Lower lobe of right lung (tissue), 2 donors: Measurements from ENCODE around the gene COA1. TPM values are rescaled to one million over a fixed set of nuclear protein-coding genes. Genes with fewer than 3 reads are reported as not detected.
"Not testable (repeated sequence)": the region's sequence is repeated elsewhere in the genome, so short reads cannot be mapped to it uniquely, and the experiment has no call there.

Experiments used
- ATAC-seq, 2 donors: fragments of 200-7000 bp; cut with Tn5 transposase; one replicate each; pipeline ENCODE4 v1.9.1; 2020 to 2022; ENCODE audit warnings: mild to moderate bottlenecking in 2 of 2, moderate library complexity in 2 of 2
- DNase-seq: peaks from one replicate; pipeline ENCODE4 v3.0.0-alpha.2; 2020
- H3K27ac ChIP-seq: fragments of 200-600 bp; one replicate; pipeline ENCODE4 v1.8.0; 2022
- H3K27me3 ChIP-seq: fragments of 200-600 bp; one replicate; pipeline ENCODE4 v1.8.0; 2022; ENCODE audit warnings: low read depth
- H3K36me3 ChIP-seq: fragments of 200-600 bp; one replicate; pipeline ENCODE4 v1.8.0; 2022; ENCODE audit warnings: mild to moderate bottlenecking
- H3K4me1 ChIP-seq: fragments of 200-600 bp; one replicate; pipeline ENCODE4 v1.8.0; 2022
- H3K4me3 ChIP-seq: fragments of 200-600 bp; one replicate; pipeline ENCODE4 v1.8.0; 2022; ENCODE audit warnings: mild to moderate bottlenecking
- H3K9me3 ChIP-seq: fragments of 200-600 bp; one replicate; pipeline ENCODE4 v1.8.0; 2022
- intact Hi-C: fragments of 100-400 bp; cut with DNase I; formaldehyde crosslinking; loops from one replicate; pipeline ENCODE4 v1.11.0; 2022
- total RNA-seq: library from RNA; stranded (reverse); fragmentation: NEBNext Ultra II Directional; extraction: Animal tissue kit (Norgen Biotek cat#: 25700); gene quantifications from one replicate; pipeline ENCODE4 v1.2.1, GENCODE V29; 2021
- TF ChIP-seq, protein P1 (sequence below): fragments of 200-600 bp; IDR thresholded peaks from one replicate; pipeline ENCODE4 v1.8.0; 2022; ENCODE audit warnings: antibody characterized with exemption, mild to moderate bottlenecking
- donor health status: DM: no; HTN: yes; CAD: no; lungs with severe emphysema.

COA1 gene
- total RNA-seq, 1 donor from 2014 or later: 43.3 TPM

DNA sequence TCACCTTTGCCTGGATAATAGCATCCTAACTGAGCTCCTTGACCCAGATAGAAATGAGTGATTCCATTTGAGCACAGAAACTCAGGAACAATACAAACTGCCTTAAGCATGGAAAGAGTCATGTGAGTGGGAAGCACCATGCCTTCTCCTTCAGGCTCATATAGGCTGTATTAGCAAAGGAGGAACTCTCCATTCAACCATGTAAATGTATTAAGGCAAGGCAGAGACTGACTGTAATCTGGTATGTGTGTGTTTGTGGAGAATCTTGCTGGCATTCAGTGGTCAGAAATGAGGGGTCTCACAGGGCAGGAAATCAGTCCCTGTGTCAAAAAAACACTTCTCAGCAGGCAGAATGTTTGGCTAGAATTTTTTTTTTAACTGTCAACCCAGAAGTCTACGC is 40.2 kb downstream of the COA1 start:
- H3K36me3 ChIP-seq: no peaks in the 10 kb centered on the region
- no peak overlapping the region for H3K4me3 ChIP-seq
- no peaks in the 10 kb centered on the region for H3K27me3 ChIP-seq
- TF ChIP-seq, protein P1, sequence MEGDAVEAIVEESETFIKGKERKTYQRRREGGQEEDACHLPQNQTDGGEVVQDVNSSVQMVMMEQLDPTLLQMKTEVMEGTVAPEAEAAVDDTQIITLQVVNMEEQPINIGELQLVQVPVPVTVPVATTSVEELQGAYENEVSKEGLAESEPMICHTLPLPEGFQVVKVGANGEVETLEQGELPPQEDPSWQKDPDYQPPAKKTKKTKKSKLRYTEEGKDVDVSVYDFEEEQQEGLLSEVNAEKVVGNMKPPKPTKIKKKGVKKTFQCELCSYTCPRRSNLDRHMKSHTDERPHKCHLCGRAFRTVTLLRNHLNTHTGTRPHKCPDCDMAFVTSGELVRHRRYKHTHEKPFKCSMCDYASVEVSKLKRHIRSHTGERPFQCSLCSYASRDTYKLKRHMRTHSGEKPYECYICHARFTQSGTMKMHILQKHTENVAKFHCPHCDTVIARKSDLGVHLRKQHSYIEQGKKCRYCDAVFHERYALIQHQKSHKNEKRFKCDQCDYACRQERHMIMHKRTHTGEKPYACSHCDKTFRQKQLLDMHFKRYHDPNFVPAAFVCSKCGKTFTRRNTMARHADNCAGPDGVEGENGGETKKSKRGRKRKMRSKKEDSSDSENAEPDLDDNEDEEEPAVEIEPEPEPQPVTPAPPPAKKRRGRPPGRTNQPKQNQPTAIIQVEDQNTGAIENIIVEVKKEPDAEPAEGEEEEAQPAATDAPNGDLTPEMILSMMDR: no peak
- H3K27ac ChIP-seq: no peak overlapping the region
- H3K9me3 ChIP-seq: no peaks in the 10 kb centered on the region
- no peak for ATAC-seq
- peaks cover 6% of the 10 kb centered on the region for H3K4me1 ChIP-seq
- no peak for DNase-seq
- intact Hi-C loops: no loop called here

DNA sequence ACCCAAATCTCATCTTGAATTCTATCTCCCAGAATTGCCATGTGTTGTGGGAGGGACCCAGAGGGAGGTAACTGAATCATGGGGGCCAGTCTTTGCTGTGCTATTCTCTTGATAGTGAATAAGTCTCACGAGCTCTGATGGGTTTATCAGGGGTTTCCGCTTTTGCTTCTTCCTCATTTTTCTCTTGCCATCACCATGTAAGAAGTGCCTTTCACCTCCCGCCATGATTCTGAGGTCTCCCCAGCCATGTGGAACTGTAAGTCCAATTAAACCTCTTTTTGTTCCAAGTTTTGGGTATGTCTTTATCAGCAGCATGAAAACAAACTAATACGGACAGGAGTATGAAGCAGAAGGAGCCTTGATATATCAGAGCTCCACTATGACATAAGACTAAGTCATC is 41.5 kb downstream of the COA1 start:
- intact Hi-C loops, ATAC-seq, H3K4me1 ChIP-seq, H3K9me3 ChIP-seq, H3K27ac ChIP-seq, DNase-seq, H3K4me3 ChIP-seq, H3K27me3 ChIP-seq, H3K36me3 ChIP-seq: not testable (repeated sequence)

DNA sequence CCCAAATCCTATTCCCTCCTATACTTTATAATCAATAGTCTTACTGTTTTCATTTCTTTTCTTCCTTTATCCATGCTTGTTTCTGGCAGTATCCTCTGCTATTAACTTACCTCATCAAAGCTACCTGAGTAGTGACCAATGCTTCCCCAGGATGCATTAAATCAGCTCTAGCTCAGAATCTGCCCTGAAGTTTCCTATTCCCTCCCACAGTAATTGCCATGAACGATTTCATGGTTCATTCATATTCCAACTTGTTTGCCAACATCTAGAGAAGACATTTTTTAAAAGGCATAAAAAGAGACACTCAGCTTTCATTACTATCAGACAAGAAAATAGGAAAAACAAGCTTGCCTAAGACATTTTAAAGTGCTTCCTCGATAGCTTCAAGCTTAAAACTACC is 42.3 kb downstream of the COA1 start:
- no peak for DNase-seq
- TF ChIP-seq, protein P1: no peak
- Histone ChIP-seq H3K27ac (no peak overlapping the region), H3K9me3 (no peaks in the 10 kb centered on the region), H3K4me3 (no peak overlapping the region), H3K27me3 (no peaks in the 10 kb centered on the region), H3K4me1 (peaks cover 3% of the 10 kb centered on the region), H3K36me3 (no peaks in the 10 kb centered on the region)
- no peak for ATAC-seq
- intact Hi-C loops: no loop called here

DNA sequence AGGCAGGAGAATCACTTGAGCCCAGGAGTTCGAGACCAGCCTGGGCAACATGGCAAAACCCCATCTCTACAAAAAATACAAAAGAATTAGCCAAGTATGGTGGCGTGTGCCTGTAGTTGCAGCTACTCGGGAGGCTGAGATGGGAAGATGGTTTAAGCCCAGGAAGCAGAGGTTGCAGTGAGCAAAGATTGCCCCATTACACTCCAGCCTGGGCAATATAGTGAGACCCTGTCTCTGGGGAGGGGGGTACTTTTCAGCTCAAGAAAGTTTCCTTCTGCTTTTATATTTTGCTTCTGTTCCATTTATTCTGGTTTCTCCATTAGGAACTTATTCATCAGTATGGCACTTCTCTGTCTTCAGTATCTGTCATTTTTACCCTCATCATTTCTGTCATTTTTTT is 48.6 kb downstream of the COA1 start:
- Histone ChIP-seq H3K9me3 (no peaks in the 10 kb centered on the region), H3K27ac (no peak overlapping the region), H3K4me1 (no peaks in the 10 kb centered on the region), H3K4me3 (no peak overlapping the region), H3K27me3 (no peaks in the 10 kb centered on the region), H3K36me3 (no peaks in the 10 kb centered on the region)
- DNase-seq (no peak), ATAC-seq (no peak)
- TF ChIP-seq, protein P1: no peak
- intact Hi-C loops: no loop called here

DNA sequence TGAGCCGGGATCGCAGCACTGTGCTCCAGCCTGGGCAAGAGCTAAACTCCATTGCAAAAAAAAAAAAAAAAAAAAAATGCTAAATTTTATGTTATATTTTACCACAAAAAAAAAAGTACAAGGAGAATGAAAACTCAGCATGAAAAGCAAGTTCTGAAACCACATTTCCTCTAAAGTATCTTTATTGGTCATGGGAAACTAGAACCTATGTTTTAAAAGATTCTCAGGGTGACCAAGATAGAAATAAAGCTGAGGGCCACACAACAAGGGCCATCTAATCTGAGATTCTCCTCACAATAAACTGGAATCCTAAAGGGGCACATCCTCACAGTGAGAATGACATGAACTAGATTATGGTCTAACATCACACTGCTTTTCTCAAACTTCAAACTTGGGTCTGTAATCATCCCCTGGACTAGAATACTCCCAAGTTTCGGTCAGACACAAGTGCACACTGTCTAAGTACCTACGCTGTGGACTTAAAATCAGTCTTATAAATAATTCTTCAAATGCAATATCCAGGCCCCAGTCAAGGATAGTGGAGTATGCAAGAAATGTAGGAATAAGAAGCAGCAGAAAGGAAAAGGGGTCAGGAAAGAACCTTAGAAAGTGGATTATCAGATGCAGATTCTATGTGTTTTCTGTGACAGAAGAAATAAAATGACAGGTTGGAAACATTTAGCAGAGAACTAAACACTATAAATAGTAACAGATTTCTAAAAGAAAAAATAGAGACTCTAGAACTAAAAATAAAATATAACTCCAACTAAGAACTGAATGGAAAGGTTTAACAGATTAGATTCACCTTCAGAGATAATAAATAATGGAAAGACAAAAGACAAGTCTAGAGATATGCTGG is 49.9 kb downstream of the COA1 start:
- no peak for DNase-seq
- intact Hi-C loops: no loop called here
- H3K36me3 ChIP-seq: no peaks in the 10 kb centered on the region
- ATAC-seq: no peak
- H3K27me3 ChIP-seq: no peaks in the 10 kb centered on the region
- H3K27ac ChIP-seq: no peak overlapping the region
- TF ChIP-seq, protein P1: no peak
- no peak overlapping the region for H3K4me3 ChIP-seq
- H3K4me1 ChIP-seq: peaks cover 4% of the 10 kb centered on the region
- no peaks in the 10 kb centered on the region for H3K9me3 ChIP-seq

DNA sequence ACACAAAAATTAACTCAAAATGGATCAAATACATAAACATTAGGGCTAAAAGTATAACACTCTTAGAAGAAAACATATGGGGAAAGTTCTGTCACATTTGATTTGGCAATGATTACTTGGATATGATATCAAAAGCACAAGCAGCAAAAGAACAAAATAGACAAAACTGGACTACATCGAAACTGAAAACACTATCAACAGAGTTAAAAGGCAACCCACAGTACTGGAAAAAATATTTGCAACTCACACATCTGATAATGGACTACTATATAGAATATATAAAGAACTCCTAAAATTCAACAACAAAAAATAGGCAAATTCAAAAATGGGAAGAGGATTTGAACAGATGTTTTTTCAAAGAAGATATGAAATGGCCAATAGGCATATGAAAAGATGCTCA is 51.0 kb downstream of the COA1 start:
- intact Hi-C loops: no loop called here
- Histone ChIP-seq H3K4me3 (no peak overlapping the region), H3K27me3 (no peaks in the 10 kb centered on the region), H3K27ac (no peak overlapping the region), H3K9me3 (no peaks in the 10 kb centered on the region), H3K4me1 (peaks cover 4% of the 10 kb centered on the region), H3K36me3 (no peaks in the 10 kb centered on the region)
- ATAC-seq: no peak
- TF ChIP-seq, protein P1: no peak
- no peak for DNase-seq
